H1 (cell line): Measurements from ENCODE around the gene SOX2. TPM values are rescaled to one million over a fixed set of nuclear protein-coding genes. Genes with fewer than 3 reads are reported as not detected.

Experiments used
- polyA plus RNA-seq, 7 experiments: library from polyadenylated mRNA; depleted of rRNA in 3 of 7; stranded (reverse) in 5 of 7; unstranded in 2 of 7; fragments of >200 nt in 5 of 7; fragments of 200-250 nt in 2 of 7; gene quantifications; 1 replicate in 5 of 7; 2 replicates in 1 of 7; 4 replicates in 1 of 7; pipeline versions ENCODE4 v1.2.1 to v1.2.3, GENCODE V29; 2011 to 2013; ENCODE audit warnings: missing spikeins in 2 of 7, mixed read lengths in 2 of 7
- total RNA-seq: library from RNA; stranded (reverse); fragmentation: NEBNext Ultra II Directional; extraction: Animal tissue kit (Norgen Biotek cat#: 25700); gene quantifications from 2 replicates; pipeline ENCODE4 v1.2.1, GENCODE V29; 2021
- TF ChIP-seq, protein P1 (sequence below): fragments of 300-600 bp; sonication (generic); IDR thresholded peaks from 2 replicates; pipeline ENCODE4 v1.7.1; 2012; ENCODE audit warnings: low read length, moderate library complexity, mild to moderate bottlenecking, inconsistent platforms; ENCODE audit not compliant: insufficient replicate concordance

SOX2 gene
- total and polyA plus RNA-seq, 2 of the 8 experiments (the other 6 are each of a cell fraction or from before 2014, with no cell fraction given), result 149 to 247 TPM

DNA sequence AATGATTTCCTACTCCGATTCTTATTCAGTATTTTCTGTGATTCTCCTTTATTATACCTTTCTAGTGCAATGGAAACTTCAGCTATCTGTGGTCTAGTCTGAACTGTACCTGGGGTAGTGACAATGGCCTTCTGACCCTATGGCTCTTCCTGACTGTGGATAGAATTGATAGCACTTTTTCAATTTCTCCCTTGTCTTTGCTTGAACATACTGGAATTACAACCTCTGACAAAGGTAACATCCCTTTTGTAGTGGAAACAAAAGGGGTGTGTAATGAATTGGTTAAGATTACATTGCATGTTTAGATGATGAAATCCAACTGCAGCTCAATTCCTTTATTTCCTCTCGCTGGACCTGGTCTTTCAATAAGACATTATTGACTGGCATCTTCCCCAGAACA, 21.0 kb upstream of the SOX2 start (continued):
- TF ChIP-seq, protein P1, sequence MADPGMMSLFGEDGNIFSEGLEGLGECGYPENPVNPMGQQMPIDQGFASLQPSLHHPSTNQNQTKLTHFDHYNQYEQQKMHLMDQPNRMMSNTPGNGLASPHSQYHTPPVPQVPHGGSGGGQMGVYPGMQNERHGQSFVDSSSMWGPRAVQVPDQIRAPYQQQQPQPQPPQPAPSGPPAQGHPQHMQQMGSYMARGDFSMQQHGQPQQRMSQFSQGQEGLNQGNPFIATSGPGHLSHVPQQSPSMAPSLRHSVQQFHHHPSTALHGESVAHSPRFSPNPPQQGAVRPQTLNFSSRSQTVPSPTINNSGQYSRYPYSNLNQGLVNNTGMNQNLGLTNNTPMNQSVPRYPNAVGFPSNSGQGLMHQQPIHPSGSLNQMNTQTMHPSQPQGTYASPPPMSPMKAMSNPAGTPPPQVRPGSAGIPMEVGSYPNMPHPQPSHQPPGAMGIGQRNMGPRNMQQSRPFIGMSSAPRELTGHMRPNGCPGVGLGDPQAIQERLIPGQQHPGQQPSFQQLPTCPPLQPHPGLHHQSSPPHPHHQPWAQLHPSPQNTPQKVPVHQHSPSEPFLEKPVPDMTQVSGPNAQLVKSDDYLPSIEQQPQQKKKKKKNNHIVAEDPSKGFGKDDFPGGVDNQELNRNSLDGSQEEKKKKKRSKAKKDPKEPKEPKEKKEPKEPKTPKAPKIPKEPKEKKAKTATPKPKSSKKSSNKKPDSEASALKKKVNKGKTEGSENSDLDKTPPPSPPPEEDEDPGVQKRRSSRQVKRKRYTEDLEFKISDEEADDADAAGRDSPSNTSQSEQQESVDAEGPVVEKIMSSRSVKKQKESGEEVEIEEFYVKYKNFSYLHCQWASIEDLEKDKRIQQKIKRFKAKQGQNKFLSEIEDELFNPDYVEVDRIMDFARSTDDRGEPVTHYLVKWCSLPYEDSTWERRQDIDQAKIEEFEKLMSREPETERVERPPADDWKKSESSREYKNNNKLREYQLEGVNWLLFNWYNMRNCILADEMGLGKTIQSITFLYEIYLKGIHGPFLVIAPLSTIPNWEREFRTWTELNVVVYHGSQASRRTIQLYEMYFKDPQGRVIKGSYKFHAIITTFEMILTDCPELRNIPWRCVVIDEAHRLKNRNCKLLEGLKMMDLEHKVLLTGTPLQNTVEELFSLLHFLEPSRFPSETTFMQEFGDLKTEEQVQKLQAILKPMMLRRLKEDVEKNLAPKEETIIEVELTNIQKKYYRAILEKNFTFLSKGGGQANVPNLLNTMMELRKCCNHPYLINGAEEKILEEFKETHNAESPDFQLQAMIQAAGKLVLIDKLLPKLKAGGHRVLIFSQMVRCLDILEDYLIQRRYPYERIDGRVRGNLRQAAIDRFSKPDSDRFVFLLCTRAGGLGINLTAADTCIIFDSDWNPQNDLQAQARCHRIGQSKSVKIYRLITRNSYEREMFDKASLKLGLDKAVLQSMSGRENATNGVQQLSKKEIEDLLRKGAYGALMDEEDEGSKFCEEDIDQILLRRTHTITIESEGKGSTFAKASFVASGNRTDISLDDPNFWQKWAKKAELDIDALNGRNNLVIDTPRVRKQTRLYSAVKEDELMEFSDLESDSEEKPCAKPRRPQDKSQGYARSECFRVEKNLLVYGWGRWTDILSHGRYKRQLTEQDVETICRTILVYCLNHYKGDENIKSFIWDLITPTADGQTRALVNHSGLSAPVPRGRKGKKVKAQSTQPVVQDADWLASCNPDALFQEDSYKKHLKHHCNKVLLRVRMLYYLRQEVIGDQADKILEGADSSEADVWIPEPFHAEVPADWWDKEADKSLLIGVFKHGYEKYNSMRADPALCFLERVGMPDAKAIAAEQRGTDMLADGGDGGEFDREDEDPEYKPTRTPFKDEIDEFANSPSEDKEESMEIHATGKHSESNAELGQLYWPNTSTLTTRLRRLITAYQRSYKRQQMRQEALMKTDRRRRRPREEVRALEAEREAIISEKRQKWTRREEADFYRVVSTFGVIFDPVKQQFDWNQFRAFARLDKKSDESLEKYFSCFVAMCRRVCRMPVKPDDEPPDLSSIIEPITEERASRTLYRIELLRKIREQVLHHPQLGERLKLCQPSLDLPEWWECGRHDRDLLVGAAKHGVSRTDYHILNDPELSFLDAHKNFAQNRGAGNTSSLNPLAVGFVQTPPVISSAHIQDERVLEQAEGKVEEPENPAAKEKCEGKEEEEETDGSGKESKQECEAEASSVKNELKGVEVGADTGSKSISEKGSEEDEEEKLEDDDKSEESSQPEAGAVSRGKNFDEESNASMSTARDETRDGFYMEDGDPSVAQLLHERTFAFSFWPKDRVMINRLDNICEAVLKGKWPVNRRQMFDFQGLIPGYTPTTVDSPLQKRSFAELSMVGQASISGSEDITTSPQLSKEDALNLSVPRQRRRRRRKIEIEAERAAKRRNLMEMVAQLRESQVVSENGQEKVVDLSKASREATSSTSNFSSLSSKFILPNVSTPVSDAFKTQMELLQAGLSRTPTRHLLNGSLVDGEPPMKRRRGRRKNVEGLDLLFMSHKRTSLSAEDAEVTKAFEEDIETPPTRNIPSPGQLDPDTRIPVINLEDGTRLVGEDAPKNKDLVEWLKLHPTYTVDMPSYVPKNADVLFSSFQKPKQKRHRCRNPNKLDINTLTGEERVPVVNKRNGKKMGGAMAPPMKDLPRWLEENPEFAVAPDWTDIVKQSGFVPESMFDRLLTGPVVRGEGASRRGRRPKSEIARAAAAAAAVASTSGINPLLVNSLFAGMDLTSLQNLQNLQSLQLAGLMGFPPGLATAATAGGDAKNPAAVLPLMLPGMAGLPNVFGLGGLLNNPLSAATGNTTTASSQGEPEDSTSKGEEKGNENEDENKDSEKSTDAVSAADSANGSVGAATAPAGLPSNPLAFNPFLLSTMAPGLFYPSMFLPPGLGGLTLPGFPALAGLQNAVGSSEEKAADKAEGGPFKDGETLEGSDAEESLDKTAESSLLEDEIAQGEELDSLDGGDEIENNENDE, result no peak
- TF ChIP-seq, all 59 proteins: peak for 0
